Testis (tissue), 3 donors: ENCODE results near the gene ADCY9. TPM values are rescaled to one million over a fixed set of nuclear protein-coding genes. Genes with fewer than 3 reads are reported as not detected.

ENCODE experiments used
- DNase-seq: peaks from one replicate; pipeline ENCODE4 v3.0.0-alpha.2; 2019
- H3K27ac ChIP-seq, 2 donors: fragments of 200-600 bp; sonication (generic); one replicate each; pipeline ENCODE4 v1.5.1; 2019
- H3K27me3 ChIP-seq: fragments of 200-600 bp; sonication (generic); one replicate; pipeline ENCODE4 v1.5.1; 2019
- H3K36me3 ChIP-seq: fragments of 200-600 bp; sonication (generic); one replicate; pipeline ENCODE4 v1.5.1; 2017; ENCODE audit warnings: low read depth; ENCODE audit errors: missing control alignments
- H3K4me1 ChIP-seq: fragments of 200-600 bp; sonication (generic); one replicate; pipeline ENCODE4 v1.5.1; 2019
- H3K4me3 ChIP-seq, 2 donors: fragments of 200-600 bp; sonication (generic); one replicate each; pipeline ENCODE4 v1.5.1; 2017 to 2019
- H3K9me3 ChIP-seq: fragments of 200-600 bp; sonication (generic); one replicate; pipeline ENCODE4 v1.5.1; 2017
- CTCF ChIP-seq, 3 experiments: fragments of 450-650 bp in 2 of 3; fragments of 200-600 bp in 1 of 3; sonication (generic) in 1 of 3; IDR thresholded peaks; one replicate each; pipeline ENCODE4 v1.5.1; 2016 to 2019; ENCODE audit warnings: antibody characterized with exemption in 3 of 3, mild to moderate bottlenecking in 2 of 3, moderate library complexity in 1 of 3
- POLR2A ChIP-seq: fragments of 450-650 bp; IDR thresholded peaks from one replicate; pipeline ENCODE4 v1.6.1; 2017; ENCODE audit warnings: antibody characterized with exemption, mild to moderate bottlenecking, moderate library complexity
- WGBS, 2 donors: methylation state at CpG; one replicate each; pipeline ENCODE4 v1.1.5; 2018; 5-methylcytosine and 5-hydroxymethylcytosine counted together
- intact Hi-C: fragments of 100-400 bp; cut with DNase I; formaldehyde crosslinking; loops from one replicate; pipeline ENCODE4 v1.15.1; 2023; ENCODE audit warnings: low total_unique reads
- polyA plus RNA-seq: library from polyadenylated mRNA; stranded (reverse); fragments of 350-450 nt; fragmentation: Illumina TruSeq; extraction: RNeasy Lipid Tissue Mini Kit (QIAGEN cat#74804); gene quantifications from one replicate; pipeline ENCODE4 v1.2.3, GENCODE V29; 2014; ENCODE audit warnings: low read depth, low replicate concordance; ENCODE audit not compliant: insufficient read depth
- total RNA-seq, 2 donors: library from RNA; depleted of rRNA; stranded (reverse); fragments of >200 nt; gene quantifications; one replicate each; pipeline ENCODE4 v1.2.3, GENCODE V29; 2016

The ADCY9 gene
- total and polyA plus RNA-seq, 3 donors from 2014 or later, result 19.0 to 77.2 (median 52.8) TPM

- WGBS, 2 donors, result 73 to 78% methylated on average over 6 to 9 of the region's 9 CpGs
- no peaks in the 10 kb centered on the region for H3K9me3 ChIP-seq
- no peaks in the 10 kb centered on the region for H3K36me3 ChIP-seq
- no peak overlapping the region for H3K4me3 ChIP-seq
- no peak for TF ChIP-seq POLR2A
- TF ChIP-seq CTCF (IDR thresholded peaks at IDR 0.05), result no peak
- H3K4me1 ChIP-seq, result no peaks in the 10 kb centered on the region
- H3K27me3 ChIP-seq, result no peaks in the 10 kb centered on the region
- DNase-seq, result no peak
- intact Hi-C loops, result no loop called here
- H3K27ac ChIP-seq, result no peak overlapping the region
Observed at GRCh38 chr16:4136229-4136813, 20.1 kb upstream of the ADCY9 start.

- H3K27ac ChIP-seq, result no peak overlapping the region
- H3K36me3 ChIP-seq, result no peaks in the 10 kb centered on the region
- no peaks in the 10 kb centered on the region for H3K9me3 ChIP-seq
- H3K27me3 ChIP-seq, result no peaks in the 10 kb centered on the region
- no peaks in the 10 kb centered on the region for H3K4me1 ChIP-seq
- H3K4me3 ChIP-seq, result no peak overlapping the region
- DNase-seq, result no peak
- TF ChIP-seq CTCF (IDR thresholded peaks at IDR 0.05), result no peak
- no peak for TF ChIP-seq POLR2A
- intact Hi-C loops, result no loop called here
- 97 to 100% methylated on average over 1 of the region's 1 CpG for WGBS, 2 donors
Observed at GRCh38 chr16:4135537-4135936, 19.3 kb upstream of the ADCY9 start.

- 92% methylated on average over 5 to 10 of the region's 10 CpGs for WGBS, 2 donors
- intact Hi-C loops, result no loop called here
- Histone ChIP-seq H3K9me3 (no peaks in the 10 kb centered on the region), H3K36me3 (no peaks in the 10 kb centered on the region), H3K27ac (no peak overlapping the region), H3K27me3 (no peaks in the 10 kb centered on the region), H3K4me3 (no peak overlapping the region), H3K4me1 (no peaks in the 10 kb centered on the region)
- DNase-seq, result no peak
- TF ChIP-seq CTCF (IDR thresholded peaks at IDR 0.05), result no peak
- TF ChIP-seq POLR2A, result no peak
Observed at GRCh38 chr16:4133897-4134372, 17.7 kb upstream of the ADCY9 start.

- TF ChIP-seq CTCF (IDR thresholded peaks at IDR 0.05), result no peak
- TF ChIP-seq POLR2A, result no peak
- Histone ChIP-seq H3K4me1 (no peaks in the 10 kb centered on the region), H3K27ac (no peak overlapping the region), H3K9me3 (no peaks in the 10 kb centered on the region), H3K36me3 (no peaks in the 10 kb centered on the region), H3K27me3 (no peaks in the 10 kb centered on the region), H3K4me3 (no peak overlapping the region)
- DNase-seq, result no peak
- 70 to 85% methylated on average over 13 of the region's 13 CpGs for WGBS, 2 donors
- intact Hi-C loops, result no loop called here
Observed at GRCh38 chr16:4131621-4132020, 15.4 kb upstream of the ADCY9 start.
